Calu3 (cell line): ENCODE data around the gene ARF4. TPM values are rescaled to one million over a fixed set of nuclear protein-coding genes. Genes with fewer than 3 reads are reported as not detected.

Source experiments
- BruUV-seq: library from RNA; stranded (reverse); fragments of 400-500 nt; replicated peaks from 2 replicates; lab custom pipeline; 2021; lab: Mats Ljungman, UMichigan
- CTCF ChIA-PET: fragments of 300-600 bp; sonication (Branson Sonifier 250); formaldehyde crosslinking; loops from one replicate; lab custom pipeline; 2022; ENCODE audit warnings: antibody characterized with exemption; lab: Charles Lee
- DNase-seq: peaks from one replicate; pipeline ENCODE4 v3.0.0; 2022
- H3K27ac Mint-ChIP-seq: one replicate; pipeline ENCODE4 v1.8.0; 2022; ENCODE audit warnings: mixed read lengths; ENCODE audit not compliant: unreplicated experiment
- H3K27me3 Mint-ChIP-seq: one replicate; pipeline ENCODE4 v1.8.0; 2022; ENCODE audit warnings: mixed read lengths; ENCODE audit not compliant: unreplicated experiment
- H3K36me3 Mint-ChIP-seq: one replicate; pipeline ENCODE4 v1.8.0; 2022; ENCODE audit warnings: mild to moderate bottlenecking, moderate library complexity, mixed read lengths; ENCODE audit not compliant: insufficient read depth, unreplicated experiment
- H3K4me1 Mint-ChIP-seq: one replicate; pipeline ENCODE4 v1.8.0; 2022; ENCODE audit warnings: mild to moderate bottlenecking, low read depth, mixed read lengths; ENCODE audit not compliant: unreplicated experiment
- H3K4me3 Mint-ChIP-seq: one replicate; pipeline ENCODE4 v1.8.0; 2022; ENCODE audit warnings: mild to moderate bottlenecking, low read depth, moderate library complexity, mixed read lengths; ENCODE audit not compliant: unreplicated experiment
- H3K9me3 Mint-ChIP-seq: one replicate; pipeline ENCODE4 v1.8.0; 2022; ENCODE audit warnings: low read depth, mixed read lengths; ENCODE audit not compliant: unreplicated experiment
- intact Hi-C: fragments of 100-400 bp; cut with micrococcal nuclease; formaldehyde crosslinking; loops from one replicate; pipeline ENCODE4 v1.10.0; 2022; ENCODE audit not compliant: unreplicated experiment
- total RNA-seq: library from RNA; stranded (reverse); gene quantifications from 2 replicates; pipeline ENCODE4 v1.2.3, GENCODE V29; 2022
- TF ChIP-seq, protein P1 (sequence below): fragments of 200-600 bp; IDR thresholded peaks from one replicate; pipeline ENCODE4 v1.8.0; 2022; ENCODE audit warnings: antibody characterized with exemption; ENCODE audit not compliant: unreplicated experiment

Gene ARF4
- total RNA-seq, 1 experiment from 2014 or later: 164 TPM

DNA sequence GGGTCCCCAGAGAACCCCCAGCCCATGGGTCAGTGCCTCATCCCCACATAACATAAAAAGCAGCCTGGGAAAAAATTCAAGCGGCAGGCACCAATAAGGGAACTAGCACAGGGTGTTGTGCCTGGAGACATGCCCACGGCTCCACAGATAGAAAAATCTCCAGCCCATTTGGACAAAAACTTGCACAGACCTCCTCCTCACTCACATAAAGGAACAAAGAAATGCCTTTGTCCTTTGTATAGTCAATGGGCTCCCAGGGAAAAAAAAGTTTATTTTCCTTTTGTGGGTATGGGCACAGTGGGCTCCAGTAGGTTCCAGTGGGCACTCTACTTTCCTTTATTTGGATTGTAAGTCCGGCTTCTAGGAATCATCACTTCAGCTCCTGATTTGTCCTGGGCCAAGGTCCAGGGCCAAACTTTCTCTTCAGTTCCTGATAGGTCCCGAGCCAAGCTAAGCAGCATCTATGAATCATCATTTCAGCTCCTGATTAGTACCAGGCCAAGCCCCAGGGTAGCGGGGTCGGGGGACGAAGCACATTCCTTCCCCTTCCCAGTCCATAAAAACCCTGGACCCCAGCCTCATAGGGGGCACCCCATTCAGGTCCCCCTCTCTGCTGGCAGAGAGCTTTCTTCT lies 51.4 kb downstream of the ARF4 start:
- no TSS peak for BruUV-seq
- H3K27ac Mint-ChIP-seq: no peak overlapping the region

DNA sequence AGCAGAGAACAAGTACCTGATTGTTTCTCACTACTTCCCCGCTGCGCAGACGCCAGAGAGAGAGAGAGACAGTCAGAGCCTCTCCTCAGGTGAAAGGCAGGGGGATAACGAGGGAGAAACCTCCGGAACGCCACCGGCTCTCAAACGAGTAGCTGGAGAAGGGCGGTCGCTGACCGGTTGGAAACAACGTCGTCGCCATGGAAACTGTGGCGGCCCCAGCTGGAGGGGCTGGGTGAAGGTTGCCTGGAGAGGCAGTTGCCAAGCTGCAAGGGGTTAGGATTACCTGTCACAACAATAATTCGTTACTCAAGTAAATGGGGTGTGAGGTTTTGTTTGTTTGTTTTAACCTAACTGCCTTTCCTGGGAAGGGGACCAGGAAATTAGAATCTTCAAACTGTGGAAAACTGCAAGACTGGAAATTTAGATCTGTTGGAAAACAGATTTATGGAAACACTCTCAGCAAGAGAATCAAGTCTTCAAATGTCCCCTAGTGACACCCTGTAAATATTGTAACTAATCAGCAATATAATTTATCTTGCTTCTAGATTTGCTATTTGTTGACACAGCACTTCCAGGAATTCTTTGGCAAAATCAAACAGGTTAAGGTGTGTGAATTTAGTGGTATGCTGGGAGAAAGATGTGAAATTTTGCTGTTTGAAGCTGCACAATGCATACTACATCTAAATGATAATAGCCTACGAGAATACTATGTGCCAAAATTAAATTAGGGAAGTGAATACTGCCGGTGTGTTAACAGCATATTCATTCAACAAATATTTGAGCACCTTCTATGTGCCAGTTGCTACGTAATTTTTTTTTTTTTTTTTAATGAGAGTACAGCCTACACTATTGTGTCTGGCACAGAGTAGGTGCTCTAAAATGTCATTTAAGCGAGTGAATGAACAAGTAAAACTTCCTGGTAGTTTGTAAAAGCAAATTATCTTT lies 52.7 kb downstream of the ARF4 start, which contains the start of gene DNAH12:
Gene DNAH12 (minus strand): TSS at position 164 of the 945 bp plus-strand sequence. CDS start 1,474 bp downstream, outside the sequence.
- no TSS peak for BruUV-seq
- peak within 1 kb of the TSS; percentile 69 for H3K27ac Mint-ChIP-seq
- H3K27me3 Mint-ChIP-seq: no peaks in the 10 kb centered on the region

More for the DNA sequence above, 51.4 kb downstream of the ARF4 start:
- TF ChIP-seq, protein P1, sequence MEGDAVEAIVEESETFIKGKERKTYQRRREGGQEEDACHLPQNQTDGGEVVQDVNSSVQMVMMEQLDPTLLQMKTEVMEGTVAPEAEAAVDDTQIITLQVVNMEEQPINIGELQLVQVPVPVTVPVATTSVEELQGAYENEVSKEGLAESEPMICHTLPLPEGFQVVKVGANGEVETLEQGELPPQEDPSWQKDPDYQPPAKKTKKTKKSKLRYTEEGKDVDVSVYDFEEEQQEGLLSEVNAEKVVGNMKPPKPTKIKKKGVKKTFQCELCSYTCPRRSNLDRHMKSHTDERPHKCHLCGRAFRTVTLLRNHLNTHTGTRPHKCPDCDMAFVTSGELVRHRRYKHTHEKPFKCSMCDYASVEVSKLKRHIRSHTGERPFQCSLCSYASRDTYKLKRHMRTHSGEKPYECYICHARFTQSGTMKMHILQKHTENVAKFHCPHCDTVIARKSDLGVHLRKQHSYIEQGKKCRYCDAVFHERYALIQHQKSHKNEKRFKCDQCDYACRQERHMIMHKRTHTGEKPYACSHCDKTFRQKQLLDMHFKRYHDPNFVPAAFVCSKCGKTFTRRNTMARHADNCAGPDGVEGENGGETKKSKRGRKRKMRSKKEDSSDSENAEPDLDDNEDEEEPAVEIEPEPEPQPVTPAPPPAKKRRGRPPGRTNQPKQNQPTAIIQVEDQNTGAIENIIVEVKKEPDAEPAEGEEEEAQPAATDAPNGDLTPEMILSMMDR: no peak
- DNase-seq: no peak
- intact Hi-C loops: no loop called here
- H3K27me3 Mint-ChIP-seq: no peaks in the 10 kb centered on the region
- no peaks in the 10 kb centered on the region for H3K9me3 Mint-ChIP-seq
- H3K4me3 Mint-ChIP-seq: no peak overlapping the region
- no peaks in the 10 kb centered on the region for H3K36me3 Mint-ChIP-seq
- CTCF ChIA-PET: interaction anchor here (1.0 to 1.4 kb wide), 2 partner anchors 9 to 148 kb away, joined by 3 to 4 read pairs; no protein-coding TSS in a partner anchor
- H3K4me1 Mint-ChIP-seq: peaks cover 14% of the 10 kb centered on the region

DNA sequence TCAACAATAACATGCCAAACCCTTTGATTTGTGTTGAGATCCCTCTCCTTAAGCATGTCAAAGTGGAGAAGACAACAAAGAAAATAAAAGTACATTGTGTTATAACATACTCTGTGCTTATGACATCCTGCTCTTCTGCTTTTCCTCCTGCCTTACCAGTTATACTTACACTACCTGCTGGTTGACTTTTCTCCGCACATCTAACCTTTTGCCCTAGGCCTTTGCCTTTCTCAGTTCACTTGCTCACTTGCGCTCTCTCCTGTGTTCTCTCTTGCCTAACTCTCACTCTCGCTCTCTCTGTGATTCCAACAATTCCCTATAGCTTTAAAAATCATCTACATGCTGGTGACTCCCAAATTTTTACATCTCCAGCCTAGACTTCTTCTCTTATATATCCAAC lies 58.7 kb downstream of the ARF4 start:
- TF ChIP-seq, protein P1: no peak
- CTCF ChIA-PET: no interaction called here
- H3K9me3 Mint-ChIP-seq: no peaks in the 10 kb centered on the region
- H3K27ac Mint-ChIP-seq: no peak overlapping the region
- no TSS peak for BruUV-seq
- no peak overlapping the region for H3K4me3 Mint-ChIP-seq
- DNase-seq: no peak
- intact Hi-C loops: no loop called here
- no peaks in the 10 kb centered on the region for H3K36me3 Mint-ChIP-seq
- peaks cover 13% of the 10 kb centered on the region for H3K4me1 Mint-ChIP-seq
- H3K27me3 Mint-ChIP-seq: no peaks in the 10 kb centered on the region

More for the DNA sequence above, 52.7 kb downstream of the ARF4 start, which contains the start of gene DNAH12:
- Mint-ChIP-seq H3K4me1 (peaks cover 14% of the 10 kb centered on the region), H3K36me3 (no peaks in the 10 kb centered on the region), H3K4me3 (peak within 1 kb of the TSS; percentile 76), H3K9me3 (no peaks in the 10 kb centered on the region)
- peak; percentile 74 for DNase-seq
- TF ChIP-seq, protein P1: no peak
- intact Hi-C loops: no loop called here
- CTCF ChIA-PET: no interaction called here

DNA sequence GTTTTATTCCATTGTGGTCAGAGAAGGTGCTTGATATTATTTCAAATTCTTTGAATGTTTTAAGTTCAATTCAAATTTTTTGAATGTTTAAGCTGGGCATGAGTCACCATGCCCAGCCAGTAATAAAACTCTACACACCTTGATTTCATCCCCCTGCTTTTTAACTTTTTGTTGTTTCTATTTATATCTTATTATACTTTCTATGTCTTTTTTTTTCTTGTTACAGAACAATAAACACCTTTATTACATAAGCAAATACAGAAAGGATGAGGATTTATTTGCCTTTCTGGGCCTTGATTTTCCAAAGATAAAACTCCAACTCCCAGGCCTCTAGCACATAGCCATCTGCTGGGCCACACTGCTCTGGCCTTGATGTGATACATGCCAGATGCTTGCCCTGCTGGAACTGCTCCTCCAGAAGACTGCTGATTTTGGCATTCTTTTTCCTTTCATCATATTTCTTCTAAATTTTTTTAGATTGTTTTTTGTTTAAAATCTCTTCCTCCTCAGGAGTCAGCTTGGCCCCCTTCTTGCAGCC lies 67.0 kb downstream of the ARF4 start:
- Mint-ChIP-seq H3K36me3 (no peaks in the 10 kb centered on the region), H3K27me3 (no peaks in the 10 kb centered on the region), H3K27ac (no peak overlapping the region), H3K4me1 (peaks cover 43% of the 10 kb centered on the region), H3K4me3 (no peak overlapping the region), H3K9me3 (peaks cover 3% of the 10 kb centered on the region)
- CTCF ChIA-PET: interaction anchor here (0.6 kb wide), 1 partner anchor 17 kb away, joined by 3 read pairs; no protein-coding TSS in a partner anchor
- DNase-seq: peak; percentile 19
- intact Hi-C loops: no loop called here
- BruUV-seq: no TSS peak
- TF ChIP-seq, protein P1: no peak
